GM19239 (cell line): Measurements from ENCODE around the gene OR13A1.
"Not testable (repeated sequence)": the region's sequence is repeated elsewhere in the genome, so short reads cannot be mapped to it uniquely, and the experiment has no call there.

Source experiments
- DNase-seq: peaks from one replicate; pipeline ENCODE4 v3.0.0; 2011; ENCODE audit warnings: low spot score; ENCODE audit not compliant: insufficient read length
- FAIRE-seq: peaks from 2 replicates; lab custom pipeline; 2011; peaks lifted over from hg19 to GRCh38; lab: Jason Lieb, UNC

The OR13A1 gene, protein sequence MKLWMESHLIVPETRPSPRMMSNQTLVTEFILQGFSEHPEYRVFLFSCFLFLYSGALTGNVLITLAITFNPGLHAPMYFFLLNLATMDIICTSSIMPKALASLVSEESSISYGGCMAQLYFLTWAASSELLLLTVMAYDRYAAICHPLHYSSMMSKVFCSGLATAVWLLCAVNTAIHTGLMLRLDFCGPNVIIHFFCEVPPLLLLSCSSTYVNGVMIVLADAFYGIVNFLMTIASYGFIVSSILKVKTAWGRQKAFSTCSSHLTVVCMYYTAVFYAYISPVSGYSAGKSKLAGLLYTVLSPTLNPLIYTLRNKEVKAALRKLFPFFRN

GRCh38 chr10:45315508-45315907 is at the start of gene OR13A1:
OR13A1 (minus strand) TSS chr10:45315608; CDS start chr10:45304422, 11,186 bp downstream.
- FAIRE-seq (no peak), DNase-seq (no peak)

- not testable (repeated sequence) for FAIRE-seq, DNase-seq
These were observed 46.8 kb upstream of the OR13A1 start for GRCh38 chr10:45361983-45362799.

DNA sequence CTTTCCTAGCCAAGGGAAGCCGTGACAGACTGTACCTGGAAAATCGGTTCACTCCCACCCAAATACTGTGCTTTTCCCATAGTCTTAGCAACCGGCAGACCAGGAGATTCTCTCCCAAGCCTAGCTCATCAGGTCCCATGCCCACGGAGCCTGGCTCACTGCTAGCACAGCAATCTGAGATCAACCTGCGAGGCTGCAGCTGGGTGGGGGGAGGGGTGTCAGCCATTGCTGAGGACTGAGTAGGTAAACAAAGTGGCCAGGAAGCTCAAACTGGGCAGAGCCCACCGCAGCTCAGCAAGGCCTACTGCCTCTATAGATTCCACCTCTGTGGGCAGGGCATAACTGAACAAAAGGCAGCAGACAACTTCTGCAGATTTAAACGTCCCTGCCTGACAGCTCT is 43.6 kb upstream of the OR13A1 start:
- FAIRE-seq, DNase-seq: not testable (repeated sequence)

DNA sequence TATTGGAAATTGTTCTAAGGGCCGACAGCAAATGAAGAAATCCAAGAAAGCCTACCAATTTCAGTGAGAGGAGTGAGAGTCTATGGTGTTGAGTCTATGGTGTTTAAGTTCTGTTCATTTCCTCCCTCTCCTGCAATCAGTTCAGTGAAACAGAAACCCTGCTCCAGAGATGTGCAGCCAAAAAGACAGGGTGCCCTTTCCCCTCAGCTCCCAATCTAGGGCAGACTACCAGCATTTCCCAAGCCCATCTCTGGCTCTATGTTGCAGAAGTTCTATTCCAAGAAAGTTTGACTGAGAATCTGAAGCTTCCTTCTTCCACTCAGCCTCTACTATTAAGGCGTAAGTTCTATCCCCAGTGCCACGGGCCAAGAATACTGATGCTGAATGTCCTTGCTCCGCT is 40.1 kb upstream of the OR13A1 start:
- DNase-seq, result no peak
- peak; percentile 11 for FAIRE-seq

GRCh38 chr10:45354261-45354660 is 38.9 kb upstream of the OR13A1 start:
- DNase-seq (no peak), FAIRE-seq (peak; percentile 67)

DNA sequence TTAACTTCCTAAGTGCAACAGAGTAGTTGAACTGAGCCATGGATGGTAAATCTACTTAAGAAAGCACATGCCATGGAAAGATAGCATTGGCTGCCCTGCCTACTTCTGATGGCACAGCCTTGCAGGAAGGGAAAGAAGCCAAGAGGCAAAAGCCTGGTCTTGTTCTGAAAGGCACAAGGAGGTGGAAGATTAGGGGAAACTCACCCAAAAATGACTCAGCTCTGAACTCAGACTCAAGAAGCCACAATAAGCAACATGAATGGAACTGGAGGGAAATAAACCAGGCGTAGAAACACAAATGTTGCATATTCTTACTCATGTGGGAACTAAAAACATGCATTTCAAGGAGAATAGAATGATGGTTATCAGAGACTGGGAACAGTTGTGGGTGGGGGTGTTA is 37.8 kb upstream of the OR13A1 start:
- FAIRE-seq (peak; percentile 89), DNase-seq (no peak)

DNA sequence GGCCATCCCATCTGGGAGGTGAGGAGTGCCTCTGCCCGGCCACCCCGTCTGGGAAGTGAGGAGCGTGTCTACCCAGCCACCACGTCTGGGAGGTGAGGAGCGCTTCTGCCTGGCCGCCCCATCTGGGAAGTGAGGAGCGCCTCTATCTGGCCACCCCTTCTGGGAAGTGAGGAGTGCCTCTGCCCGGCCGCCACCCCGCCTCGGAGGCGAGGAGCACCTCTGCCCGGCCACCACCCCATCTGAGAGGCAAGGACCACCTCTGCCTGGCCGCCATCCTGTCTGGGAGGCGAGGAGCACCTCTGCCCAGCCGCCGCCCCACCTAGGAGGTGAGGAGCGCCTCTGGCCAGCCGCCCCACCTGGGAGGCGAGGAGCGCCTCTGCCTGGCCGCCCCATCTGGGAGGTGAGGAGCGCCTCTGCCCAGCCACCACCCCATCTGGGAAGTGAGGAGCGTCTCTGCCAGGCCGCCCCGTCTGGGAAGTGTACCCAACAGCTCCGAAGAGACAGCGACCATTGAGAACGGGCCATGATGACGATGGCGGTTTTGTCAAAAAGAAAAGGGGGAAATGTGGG is 32.9 kb upstream of the OR13A1 start:
- not testable (repeated sequence) for FAIRE-seq

GRCh38 chr10:45347464-45347863 is 32.1 kb upstream of the OR13A1 start:
- not testable (repeated sequence) for DNase-seq

More for the DNA sequence above, 32.9 kb upstream of the OR13A1 start:
- DNase-seq, result not testable (repeated sequence)

DNA sequence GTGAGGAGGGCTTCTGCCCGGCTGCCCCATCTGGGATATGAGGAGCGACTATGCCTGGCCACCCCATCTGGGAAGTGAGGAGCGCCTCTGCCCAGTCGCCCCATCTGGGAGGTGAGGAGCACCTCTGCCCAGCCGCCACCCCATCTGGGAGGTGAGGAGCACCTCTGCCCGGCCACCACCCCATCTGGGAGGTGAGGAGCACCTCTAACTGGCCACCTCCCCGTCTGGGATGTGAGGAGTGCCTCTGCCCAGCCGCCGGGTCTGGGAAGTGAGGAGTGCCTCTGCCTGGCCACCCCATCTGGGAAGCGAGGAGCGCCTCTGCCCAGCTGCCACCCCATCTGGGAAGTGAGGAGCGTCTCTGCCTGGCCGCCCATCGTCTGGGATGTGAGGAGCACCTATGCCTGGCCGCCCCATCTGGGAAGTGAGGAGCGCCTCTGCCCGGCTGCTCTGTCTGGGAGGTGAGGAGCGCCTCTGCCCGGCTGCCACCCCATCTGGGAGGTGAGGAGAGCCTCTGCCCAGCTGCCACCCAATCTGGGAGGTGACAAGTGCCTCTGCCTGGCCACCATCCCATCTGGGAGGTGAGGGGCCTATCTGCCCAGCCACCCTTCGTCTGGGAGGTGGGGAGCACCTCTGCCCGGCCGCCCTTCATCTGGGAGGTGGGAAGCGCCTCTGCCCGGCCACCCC is 31.4 kb upstream of the OR13A1 start:
- not testable (repeated sequence) for DNase-seq

More at GRCh38 chr10:45347464-45347863, 32.1 kb upstream of the OR13A1 start:
- FAIRE-seq, result not testable (repeated sequence)

GRCh38 chr10:45340420-45340819 is 25.0 kb upstream of the OR13A1 start:
- not testable (repeated sequence) for DNase-seq, FAIRE-seq

More for the DNA sequence above, 31.4 kb upstream of the OR13A1 start:
- FAIRE-seq, result not testable (repeated sequence)

DNA sequence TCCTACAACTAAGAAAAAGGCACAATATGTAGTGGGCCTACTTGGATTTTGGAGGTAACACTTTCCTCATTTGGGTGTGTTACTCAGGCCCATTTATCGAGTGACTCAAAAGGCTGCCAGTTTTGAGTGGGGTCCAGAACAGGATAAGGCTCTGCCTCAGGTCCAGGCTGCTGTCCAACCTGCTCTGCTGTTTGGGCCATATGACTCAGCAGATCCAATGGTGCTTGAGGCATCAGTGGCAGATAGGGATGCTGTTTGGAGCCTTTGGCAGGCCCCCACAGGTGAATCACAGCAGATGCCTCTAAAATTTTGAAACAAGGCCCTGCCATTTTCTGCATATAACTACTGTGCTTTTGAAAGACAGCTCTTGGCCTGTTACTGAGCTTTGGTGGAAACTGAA is 24.5 kb upstream of the OR13A1 start:
- FAIRE-seq (no peak), DNase-seq (no peak)

DNA sequence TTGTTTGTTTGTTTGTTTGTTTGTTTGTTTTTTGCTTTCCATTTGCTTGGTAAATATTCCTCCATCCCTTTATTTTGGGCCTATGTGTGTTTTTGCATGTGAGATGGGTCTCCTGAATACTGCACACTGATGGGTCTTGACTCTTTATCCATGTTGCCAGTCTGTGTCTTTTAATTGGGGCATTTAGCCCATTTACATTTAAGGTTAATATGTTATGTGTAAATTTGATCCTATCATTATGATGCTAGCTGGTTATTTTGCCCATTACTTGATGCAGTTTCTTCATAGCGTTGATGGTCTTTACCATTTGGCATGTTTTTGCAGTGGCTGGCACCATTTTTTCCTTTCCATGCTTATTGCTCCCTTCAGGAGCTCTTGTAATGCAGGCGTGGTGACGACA is 16.4 kb upstream of the OR13A1 start:
- not testable (repeated sequence) for FAIRE-seq, DNase-seq

GRCh38 chr10:45326864-45327263 is 11.5 kb upstream of the OR13A1 start:
- DNase-seq, FAIRE-seq: not testable (repeated sequence)

DNA sequence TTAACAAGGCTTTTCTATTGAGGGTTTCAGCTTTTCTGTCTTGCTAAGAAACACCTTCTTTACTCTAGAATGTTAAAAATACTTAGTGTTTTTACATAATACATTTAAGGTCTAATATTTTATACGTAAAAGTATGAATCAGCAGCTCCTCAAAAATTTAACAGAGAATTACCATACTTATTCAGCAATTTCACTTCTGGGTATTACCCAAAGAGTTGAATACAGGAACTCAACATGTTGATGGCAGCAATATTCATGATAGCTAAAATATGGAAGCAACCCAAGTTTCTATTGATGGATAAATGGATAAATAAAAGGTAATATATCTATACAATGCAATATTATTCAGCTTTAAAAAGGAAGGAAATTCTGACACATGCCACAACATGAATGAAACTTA is 9.7 kb upstream of the OR13A1 start:
- DNase-seq (no peak), FAIRE-seq (no peak)

DNA sequence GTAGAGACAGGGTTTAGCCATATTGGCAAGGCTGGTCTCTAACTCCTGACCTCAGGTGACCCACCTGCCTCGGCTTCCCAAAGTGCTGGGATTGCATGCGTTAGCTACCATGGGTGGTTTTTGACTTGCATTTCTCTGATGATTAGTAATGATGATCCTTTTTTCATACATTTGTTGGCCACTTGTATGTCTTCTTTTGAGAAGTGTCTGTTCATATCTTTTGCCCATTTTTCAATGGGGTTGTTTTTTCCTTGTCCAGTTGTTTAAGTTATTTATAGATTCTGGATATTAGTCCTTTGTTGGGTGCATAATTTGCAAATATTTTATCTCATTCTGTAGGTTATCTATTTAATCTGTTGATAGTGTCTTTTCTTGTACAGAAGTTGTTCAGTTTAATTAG is 4.3 kb upstream of the OR13A1 start:
- DNase-seq (no peak), FAIRE-seq (no peak)

GRCh38 chr10:45313264-45313873 is 2.0 kb downstream of the OR13A1 start:
- DNase-seq (no peak), FAIRE-seq (no peak)

GRCh38 chr10:45308707-45309106 is 6.7 kb downstream of the OR13A1 start:
- DNase-seq (peak; percentile 14), FAIRE-seq (no peak)

GRCh38 chr10:45302573-45302972 is 12.8 kb downstream of the OR13A1 start:
- no peak for FAIRE-seq
- DNase-seq, result no peak

DNA sequence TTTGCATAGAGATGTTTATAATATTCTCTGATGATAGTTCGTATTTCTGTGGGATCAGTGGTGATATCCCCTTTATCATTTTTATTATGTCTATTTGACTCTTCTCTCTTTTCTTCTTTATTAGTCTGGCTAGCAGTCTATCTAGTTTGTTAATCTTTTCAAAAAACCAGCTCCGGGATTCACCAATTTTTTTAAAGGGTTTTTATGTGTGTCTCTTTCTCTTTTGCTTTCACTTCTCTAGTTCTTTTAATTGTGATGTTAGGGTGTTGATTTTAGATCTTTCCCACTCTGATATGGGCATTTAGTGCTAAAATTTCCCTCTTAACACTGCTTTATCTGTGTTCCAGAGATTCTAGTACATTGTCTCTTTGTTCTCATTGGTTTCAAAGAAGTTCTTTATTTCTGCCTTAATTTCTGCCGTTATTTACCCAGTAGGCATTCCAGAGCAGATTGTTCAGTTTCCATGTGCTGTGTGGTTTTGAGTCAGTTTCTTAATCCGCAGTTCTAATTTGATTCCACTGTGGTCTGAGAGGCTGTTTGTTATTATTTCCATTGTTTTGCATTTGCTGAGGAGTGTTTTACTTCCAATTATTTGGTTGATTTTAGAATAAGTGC is 17.0 kb downstream of the OR13A1 start:
- not testable (repeated sequence) for DNase-seq, FAIRE-seq
